ENCODE data around the gene ATRNL1.

- TF ChIP-seq CTCF (conservative IDR thresholded peaks at IDR 0.05; ENCODE audit: low read length) (no peak), EZH2phosphoT487 (IDR thresholded peaks at IDR 0.05; ENCODE audit: borderline replicate concordance, low read depth, low read length) (no peak)
These were observed 879.3 kb downstream of the ATRNL1 start for GRCh38 chr10:115972426-115972825.
